GM12878 (cell line): ENCODE data around the gene IFT27. TPM values are rescaled to one million over a fixed set of nuclear protein-coding genes. Genes with fewer than 3 reads are reported as not detected.

Source experiments
- ATAC-seq: fragments of 200-7000 bp; cut with Tn5 transposase; 3 replicates; pipeline ENCODE4 v1.9.1; 2020; ENCODE audit warnings: mild to moderate bottlenecking, moderate library complexity
- BruUV-seq: library from RNA; stranded (reverse); fragments of 400-500 nt; replicated peaks from 2 replicates; lab custom pipeline; 2021; lab: Mats Ljungman, UMichigan
- CTCF ChIA-PET: fragments of 300-600 bp; sonication (Branson Sonifier 250); formaldehyde crosslinking; extraction: SDS; loops from one replicate; lab custom pipeline; 2021; ENCODE audit warnings: inconsistent platforms; lab: Yijun Ruan, JAX
- POLR2A ChIA-PET: fragments of 350-600 bp; formaldehyde crosslinking; extraction: SDS; loops from one replicate; lab custom pipeline; 2021; ENCODE audit warnings: inconsistent platforms; lab: Charles Lee
- RAD21 ChIA-PET: fragments of 300-600 bp; sonication (Branson Sonifier 250); formaldehyde crosslinking; loops from one replicate; lab custom pipeline; 2023; ENCODE audit warnings: antibody characterized with exemption; ENCODE audit not compliant: unreplicated experiment; lab: Charles Lee
- SMC1A ChIA-PET: fragments of 300-600 bp; sonication (Branson Sonifier 250); formaldehyde crosslinking; loops from one replicate; lab custom pipeline; 2023; ENCODE audit not compliant: unreplicated experiment, uncharacterized antibody; lab: Charles Lee
- DNase-seq: peaks from one replicate; pipeline ENCODE4 v3.0.0-alpha.2; 2011; ENCODE audit warnings: low read depth, low spot score
- FAIRE-seq: peaks from 3 replicates; lab custom pipeline; 2011; peaks lifted over from hg19 to GRCh38; lab: Jason Lieb, UNC
- H2AFZ ChIP-seq: 2 replicates; pipeline ENCODE4 v1.6.0; 2011; ENCODE audit warnings: low read depth, low read length, control low read depth; ENCODE audit not compliant: control insufficient read depth
- H3K27ac ChIP-seq: 2 replicates; pipeline ENCODE4 v1.5.1; 2011; ENCODE audit warnings: control low read depth; ENCODE audit not compliant: control insufficient read depth, insufficient read depth
- H3K27me3 ChIP-seq, 2 experiments: replicated peaks in 1 of 2; 2 replicates each; pipeline versions ENCODE4 v1.6.0 to v1.6.1; 2011; ENCODE audit warnings: low read length in 1 of 2; ENCODE audit not compliant: control insufficient read depth in 2 of 2, insufficient read depth in 2 of 2
- H3K36me3 ChIP-seq, 2 experiments: 2 replicates each; pipeline ENCODE4 v1.5.1; 2011; ENCODE audit warnings: low read length in 1 of 2; ENCODE audit not compliant: control insufficient read depth in 2 of 2, insufficient read depth in 2 of 2
- H3K4me1 ChIP-seq: 2 replicates; pipeline ENCODE4 v1.6.1; 2011; ENCODE audit warnings: mild to moderate bottlenecking, low read length, moderate library complexity, mixed read lengths; ENCODE audit not compliant: control insufficient read depth, insufficient read depth
- H3K4me2 ChIP-seq: 2 replicates; pipeline ENCODE4 v1.6.0; 2011; ENCODE audit warnings: control low read depth; ENCODE audit not compliant: control insufficient read depth, insufficient read depth
- H3K4me3 ChIP-seq: fragments of 200-600 bp; sonication (generic); 2 replicates; pipeline ENCODE4 v1.5.1; 2016
- H3K79me2 ChIP-seq: 2 replicates; pipeline ENCODE4 v1.6.0; 2011; ENCODE audit warnings: low read length; ENCODE audit not compliant: control insufficient read depth, insufficient read depth
- H3K9ac ChIP-seq: 2 replicates; pipeline ENCODE4 v1.8.0; 2011; ENCODE audit warnings: low read length, control low read depth, mixed read lengths; ENCODE audit not compliant: control insufficient read depth, insufficient read depth
- H3K9me3 ChIP-seq: replicated peaks from 3 replicates; pipeline ENCODE4 v1.5.1; 2011; ENCODE audit warnings: mild to moderate bottlenecking, low read length; ENCODE audit not compliant: control insufficient read depth, insufficient read depth
- H4K20me1 ChIP-seq: 2 replicates; pipeline ENCODE4 v1.6.0; 2011; ENCODE audit not compliant: control insufficient read depth, insufficient read depth
- RUNX3 ChIP-seq: IDR thresholded peaks from 2 replicates; pipeline ENCODE4 v1.6.1; 2012; ENCODE audit warnings: low read length, inconsistent platforms
- WGBS: methylation state at CpG from one replicate; pipeline ENCODE4 v1.1.6; 2016; ENCODE audit warnings: low lambda C conversion rate; ENCODE audit not compliant: insufficient replicate concordance, insufficient coverage; ENCODE audit errors: missing lambda C conversion rate; 5-methylcytosine and 5-hydroxymethylcytosine counted together
- in situ Hi-C: fragments of 300-500 bp; cut with MboI; formaldehyde crosslinking; loops from 9 replicates; pipeline ENCODE4 v1.14.3; 2018; ENCODE audit warnings: mixed read lengths
- intact Hi-C: fragments of 100-400 bp; cut with micrococcal nuclease; formaldehyde crosslinking; loops from one replicate; pipeline ENCODE4 v1.14.2; 2022; ENCODE audit not compliant: unreplicated experiment
- polyA plus RNA-seq, 11 experiments: library from polyadenylated mRNA; depleted of rRNA in 4 of 11; unstranded in 6 of 11; stranded (reverse) in 5 of 11; fragments of >200 nt; fragmentation: Nextera tagmentation in 4 of 11; fragmentation: Illumina TruSeq in 1 of 11; extraction: Ambion mirVana in 4 of 11; extraction: Trizol in 1 of 11; gene quantifications; 1 replicate in 1 of 11; 2 replicates in 10 of 11; pipeline versions ENCODE4 v1.2.1 to v1.2.3, GENCODE V29; 2011 to 2016; ENCODE audit warnings: inconsistent platforms in 2 of 11, missing spikeins in 2 of 11, low read depth in 1 of 11
- total RNA-seq, 4 experiments: library from RNA; depleted of rRNA in 3 of 4; stranded (reverse); fragments of >200 nt in 3 of 4; fragmentation: Illumina TruSeq in 1 of 4; extraction: Trizol in 1 of 4; gene quantifications; 2 replicates each; pipeline versions ENCODE4 v1.2.1 to v1.2.3, GENCODE V29; 2013 to 2021
- TF ChIP-seq, protein P1 (sequence below): fragments of 450-650 bp; IDR thresholded peaks from 2 replicates; pipeline ENCODE4 v1.6.1; 2017; ENCODE audit warnings: mild to moderate bottlenecking, moderate library complexity

IFT27 gene
- total and polyA plus RNA-seq, 10 of the 15 experiments (the other 5 are each of a cell fraction or from before 2014, with no cell fraction given) = 2.7 to 32.5 (median 10.2) TPM

DNA sequence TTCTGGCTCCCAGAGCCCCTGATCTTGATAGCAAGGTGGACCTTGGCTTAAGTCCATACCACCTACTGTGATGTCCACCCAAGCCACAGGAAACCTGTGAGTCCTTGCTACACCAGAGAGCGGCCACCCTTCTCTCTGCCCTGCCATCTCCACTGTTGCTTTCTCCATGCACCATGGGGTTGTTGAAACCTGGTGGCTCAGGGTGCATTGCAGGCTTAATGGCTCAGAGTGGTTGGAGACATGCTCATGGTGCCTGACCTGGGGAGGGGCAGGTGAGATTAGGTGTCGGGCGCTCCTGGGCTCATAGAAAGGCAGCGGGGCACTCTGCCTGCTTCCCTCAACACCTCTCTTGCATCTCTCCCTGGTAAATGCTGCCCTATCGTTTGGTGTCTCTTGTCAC lies 47.4 kb downstream of the IFT27 start:
- ATAC-seq = no peak
- ChIA-PET RAD21 (no interaction called here), SMC1A (interaction anchor here (0.6 kb wide), 1 partner anchor 11 kb away, joined by 3 read pairs; no protein-coding TSS in a partner anchor), POLR2A (no interaction called here), CTCF (no interaction called here)
- TF ChIP-seq, protein P1, sequence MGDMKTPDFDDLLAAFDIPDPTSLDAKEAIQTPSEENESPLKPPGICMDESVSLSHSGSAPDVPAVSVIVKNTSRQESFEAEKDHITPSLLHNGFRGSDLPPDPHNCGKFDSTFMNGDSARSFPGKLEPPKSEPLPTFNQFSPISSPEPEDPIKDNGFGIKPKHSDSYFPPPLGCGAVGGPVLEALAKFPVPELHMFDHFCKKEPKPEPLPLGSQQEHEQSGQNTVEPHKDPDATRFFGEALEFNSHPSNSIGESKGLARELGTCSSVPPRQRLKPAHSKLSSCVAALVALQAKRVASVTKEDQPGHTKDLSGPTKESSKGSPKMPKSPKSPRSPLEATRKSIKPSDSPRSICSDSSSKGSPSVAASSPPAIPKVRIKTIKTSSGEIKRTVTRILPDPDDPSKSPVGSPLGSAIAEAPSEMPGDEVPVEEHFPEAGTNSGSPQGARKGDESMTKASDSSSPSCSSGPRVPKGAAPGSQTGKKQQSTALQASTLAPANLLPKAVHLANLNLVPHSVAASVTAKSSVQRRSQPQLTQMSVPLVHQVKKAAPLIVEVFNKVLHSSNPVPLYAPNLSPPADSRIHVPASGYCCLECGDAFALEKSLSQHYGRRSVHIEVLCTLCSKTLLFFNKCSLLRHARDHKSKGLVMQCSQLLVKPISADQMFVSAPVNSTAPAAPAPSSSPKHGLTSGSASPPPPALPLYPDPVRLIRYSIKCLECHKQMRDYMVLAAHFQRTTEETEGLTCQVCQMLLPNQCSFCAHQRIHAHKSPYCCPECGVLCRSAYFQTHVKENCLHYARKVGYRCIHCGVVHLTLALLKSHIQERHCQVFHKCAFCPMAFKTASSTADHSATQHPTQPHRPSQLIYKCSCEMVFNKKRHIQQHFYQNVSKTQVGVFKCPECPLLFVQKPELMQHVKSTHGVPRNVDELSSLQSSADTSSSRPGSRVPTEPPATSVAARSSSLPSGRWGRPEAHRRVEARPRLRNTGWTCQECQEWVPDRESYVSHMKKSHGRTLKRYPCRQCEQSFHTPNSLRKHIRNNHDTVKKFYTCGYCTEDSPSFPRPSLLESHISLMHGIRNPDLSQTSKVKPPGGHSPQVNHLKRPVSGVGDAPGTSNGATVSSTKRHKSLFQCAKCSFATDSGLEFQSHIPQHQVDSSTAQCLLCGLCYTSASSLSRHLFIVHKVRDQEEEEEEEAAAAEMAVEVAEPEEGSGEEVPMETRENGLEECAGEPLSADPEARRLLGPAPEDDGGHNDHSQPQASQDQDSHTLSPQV = no peak
- no peak for TF ChIP-seq RUNX3
- BruUV-seq = no TSS peak
- Histone ChIP-seq H3K9ac (no peak overlapping the region), H3K4me2 (no peak overlapping the region), H2AFZ (no peak overlapping the region), H3K9me3 (no peaks in the 10 kb centered on the region; the same call in 2 of the 3 replicates), H3K4me3 (no peak overlapping the region), H3K27ac (no peak overlapping the region), H4K20me1 (no peaks in the 10 kb centered on the region), H3K27me3 (peaks cover 0 to 2% of the 10 kb centered on the region in 2 experiments; a peak in 3 of 4 replicates), H3K36me3 (no peaks in the 10 kb centered on the region), H3K4me1 (no peaks in the 10 kb centered on the region), H3K79me2 (no peaks in the 10 kb centered on the region)
- in situ Hi-C loops = no loop called here
- no peak for FAIRE-seq
- DNase-seq = no peak
- intact Hi-C loops = no loop called here
- WGBS = 20% methylated on average over 5 of the region's 5 CpGs
